ENCODE data around the gene ABHD14A. TPM values are rescaled to one million over a fixed set of nuclear protein-coding genes. Genes with fewer than 3 reads are reported as not detected.

Gene ABHD14A
- total and polyA plus RNA-seq, 2 of the 13 experiments (the other 11 are each of a cell fraction or from before 2014, with no cell fraction given) = 29.5 to 46.9 TPM

DNA sequence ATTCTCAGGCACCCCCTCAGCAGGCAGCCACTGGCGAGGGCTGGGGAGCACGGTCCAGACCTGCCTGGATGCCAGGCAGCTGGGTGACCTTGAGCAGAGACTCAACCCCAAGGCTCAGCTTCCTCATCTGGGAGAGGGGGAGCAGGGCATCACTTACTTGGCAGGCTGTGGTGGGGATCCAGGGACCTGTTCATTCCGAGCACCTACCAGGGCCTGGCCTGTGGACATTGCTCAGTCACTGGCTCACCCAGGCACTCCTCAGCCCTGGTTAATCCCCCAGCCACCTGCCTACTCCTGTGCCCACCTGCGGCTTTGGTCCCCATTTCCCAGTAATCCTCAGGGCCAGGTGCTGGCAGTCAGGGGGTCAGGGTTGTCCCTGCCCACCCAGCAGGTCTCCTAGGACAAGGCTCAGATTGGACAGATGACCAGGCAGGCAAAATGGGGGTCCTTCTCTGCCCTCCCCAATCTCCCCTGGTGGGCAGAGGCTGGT is 30.1 kb downstream of the ABHD14A start:
- TF ChIP-seq ZNF687 (CRISPR knock-in tag; IDR thresholded peaks at IDR 0.05) (peak; percentile 5; the same call in 1 of the 2 replicates), BCLAF1 (IDR thresholded peaks at IDR 0.05) (no peak), ZNF263 (CRISPR knock-in tag; IDR thresholded peaks at IDR 0.05) (0 out of 2 replicates have a peak, but pooled peaks have one; percentile 32)
- POLR2A ChIA-PET = interaction anchor here (0.8 to 2.2 kb wide), 6 partner anchors 9 to 150 kb away, joined by 3 to 9 read pairs (median 4); partner anchors contain the start of genes DUSP7, POC1A, RPL29 and RRP9
- Histone ChIP-seq H2AFZ (ENCODE audit: low read length) (no peak overlapping the region), H3K4me3 (replicated peaks in 1 of 3; ENCODE audit: insufficient read depth in 1 of 3, low read depth in 2 of 3, low read length in 3 of 3) (peak overlapping the region in 1 of 3 experiments; percentile 42; a peak in 1 of 6 replicates), H3K4me1 (ENCODE audit: insufficient read depth, low read length) (peaks cover 36% of the 10 kb centered on the region), H3K9me3 (ENCODE audit: low read length) (no peaks in the 10 kb centered on the region), H3K27ac (ENCODE audit: extremely low read length, insufficient read depth, low read length) (no peak overlapping the region), H3K9ac (ENCODE audit: insufficient read depth, low read depth, low read length) (no peak overlapping the region), H3K36me3 (replicated peaks in 1 of 2; ENCODE audit: control insufficient read depth in 1 of 2, insufficient read depth in 2 of 2, low read length in 2 of 2) (no peaks in the 10 kb centered on the region), H3K27me3 (ENCODE audit: control insufficient read depth in 1 of 2, insufficient read depth in 2 of 2, low read length in 2 of 2) (peaks cover 0 to 45% of the 10 kb centered on the region in 2 experiments; a peak in 3 of 5 replicates), H3K4me2 (ENCODE audit: low read depth, low read length) (peak overlapping the region; percentile 62; the same call in 1 of the 2 replicates), H4K20me1 (ENCODE audit: insufficient read depth, low read length) (no peaks in the 10 kb centered on the region), H3K79me2 (ENCODE audit: insufficient read depth, low read length) (no peaks in the 10 kb centered on the region)
- ATAC-seq = no peak
- intact Hi-C loops (cut with micrococcal nuclease; ENCODE audit: unreplicated experiment) = loop anchor here (2.0 kb wide), 2 partner anchors 32 to 48 kb away; no protein-coding TSS in a partner anchor
- no peak for FAIRE-seq
- BruUV-seq (replicated peaks) = no TSS peak
- CTCF ChIA-PET (ENCODE audit: low intra/inter-chr PET ratio, low total read pairs) = interaction anchor here (1.9 to 9.0 kb wide), 4 partner anchors 48 to 139 kb away, joined by 8 to 110 read pairs (median 38); partner anchors contain the start of gene DUSP7
- in situ Hi-C loops (cut with HindIII; ENCODE audit: extremely low pct_ligation_motif_present, low pct_unique_long_range_greater_than_20kb) = loop anchor here (5.0 kb wide), 2 partner anchors 37 to 137 kb away; no protein-coding TSS in a partner anchor
- no peak for DNase-seq (ENCODE audit: low spot score)
- 40% methylated on average over 2 of the region's 4 CpGs for WGBS (ENCODE audit: low lambda C conversion rate)

Measured in HepG2 (cell line).